IPS-18a (cell line): ENCODE results near the gene ZNF296.
"Not testable (repeated sequence)": the region's sequence is repeated elsewhere in the genome, so short reads cannot be mapped to it uniquely, and the experiment has no call there.

Experiments
- H3K27ac ChIP-seq: one replicate; pipeline ENCODE4 v1.5.1; 2013; ENCODE audit warnings: low read length
- H3K27me3 ChIP-seq: one replicate; pipeline ENCODE4 v1.6.1; 2013; ENCODE audit warnings: mild to moderate bottlenecking, low read length; ENCODE audit not compliant: control insufficient read depth, insufficient read depth
- H3K36me3 ChIP-seq: one replicate; pipeline ENCODE4 v1.6.1; 2013; ENCODE audit warnings: low read depth, low read length; ENCODE audit not compliant: control insufficient read depth
- H3K4me1 ChIP-seq: one replicate; pipeline ENCODE4 v1.6.1; 2013; ENCODE audit warnings: low read depth, low read length; ENCODE audit not compliant: control insufficient read depth
- H3K4me3 ChIP-seq: one replicate; pipeline ENCODE4 v1.5.1; 2013; ENCODE audit warnings: low read length
- H3K9ac ChIP-seq: one replicate; pipeline ENCODE4 v1.6.1; 2013; ENCODE audit warnings: mild to moderate bottlenecking, low read length, moderate library complexity
- H3K9me3 ChIP-seq: one replicate; pipeline ENCODE4 v1.6.1; 2013; ENCODE audit warnings: low read depth, low read length; ENCODE audit not compliant: control insufficient read depth

The ZNF296 gene

DNA sequence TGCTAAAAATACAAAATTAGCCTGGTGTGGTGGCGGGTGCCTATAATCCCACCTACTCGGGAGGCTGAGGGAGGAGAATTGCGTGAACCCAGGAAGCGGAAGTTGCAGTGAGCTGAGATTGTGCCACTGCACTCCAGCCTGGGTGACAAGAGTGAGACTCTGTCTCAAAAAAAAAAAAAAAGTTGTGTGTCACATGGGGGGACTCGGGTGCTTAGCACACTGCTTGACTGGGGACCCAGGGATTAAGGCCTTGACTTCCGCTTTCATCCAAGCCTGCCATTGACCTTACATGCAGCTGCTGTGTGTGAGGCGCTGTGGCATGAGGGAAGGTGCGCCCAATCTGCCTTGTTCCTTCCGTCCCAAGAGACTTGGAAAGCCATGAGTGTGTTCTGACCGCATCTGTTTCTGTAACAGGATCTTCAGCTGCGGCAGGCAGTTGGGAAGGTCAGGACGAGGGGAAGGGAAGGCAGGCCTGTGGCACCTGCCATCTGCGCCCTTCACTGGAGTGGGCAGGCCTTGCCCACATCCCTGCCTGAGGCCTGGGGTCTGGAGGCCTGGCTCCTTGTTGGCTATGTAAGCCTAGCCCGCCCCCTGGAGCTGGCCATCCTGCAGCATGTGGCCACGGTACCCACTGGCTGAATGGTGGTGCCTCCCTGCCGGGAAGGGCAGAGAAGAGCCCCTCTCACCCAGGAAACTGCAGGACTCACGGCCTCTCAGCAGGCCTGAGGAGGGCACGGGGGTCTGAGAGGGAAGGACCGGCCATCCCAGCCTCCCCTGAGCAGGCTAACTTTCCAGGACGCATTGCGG lies 39.7 kb upstream of the ZNF296 start:
- H3K4me1 ChIP-seq = no peaks in the 10 kb centered on the region
- H3K9me3 ChIP-seq = no peaks in the 10 kb centered on the region
- H3K36me3 ChIP-seq = no peaks in the 10 kb centered on the region
- no peak overlapping the region for H3K27ac ChIP-seq
- H3K4me3 ChIP-seq = no peak overlapping the region
- no peak overlapping the region for H3K9ac ChIP-seq
- H3K27me3 ChIP-seq = no peaks in the 10 kb centered on the region

DNA sequence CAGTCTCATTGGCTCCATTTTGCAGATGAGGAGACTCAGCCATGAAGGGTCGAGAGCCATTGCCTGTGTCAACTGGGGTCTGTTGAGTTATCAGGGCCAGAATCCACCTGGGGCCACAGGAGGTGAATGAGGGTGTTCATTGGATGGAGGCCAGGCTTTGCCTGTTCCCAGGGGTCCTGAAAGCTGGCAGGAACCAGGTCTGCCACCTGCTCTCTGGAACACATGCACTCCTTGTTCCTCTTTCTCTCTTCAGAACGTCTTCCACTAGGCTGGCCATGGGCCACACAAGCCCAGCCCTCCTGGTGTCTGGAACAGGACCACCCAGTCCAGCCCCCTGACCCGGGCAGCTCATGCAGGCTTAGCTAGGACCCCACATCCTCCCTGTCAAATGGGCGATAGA lies 37.8 kb upstream of the ZNF296 start:
- Histone ChIP-seq H3K36me3 (no peaks in the 10 kb centered on the region), H3K27me3 (no peaks in the 10 kb centered on the region), H3K4me3 (no peak overlapping the region), H3K4me1 (no peaks in the 10 kb centered on the region), H3K9me3 (no peaks in the 10 kb centered on the region), H3K9ac (no peak overlapping the region), H3K27ac (no peak overlapping the region)

DNA sequence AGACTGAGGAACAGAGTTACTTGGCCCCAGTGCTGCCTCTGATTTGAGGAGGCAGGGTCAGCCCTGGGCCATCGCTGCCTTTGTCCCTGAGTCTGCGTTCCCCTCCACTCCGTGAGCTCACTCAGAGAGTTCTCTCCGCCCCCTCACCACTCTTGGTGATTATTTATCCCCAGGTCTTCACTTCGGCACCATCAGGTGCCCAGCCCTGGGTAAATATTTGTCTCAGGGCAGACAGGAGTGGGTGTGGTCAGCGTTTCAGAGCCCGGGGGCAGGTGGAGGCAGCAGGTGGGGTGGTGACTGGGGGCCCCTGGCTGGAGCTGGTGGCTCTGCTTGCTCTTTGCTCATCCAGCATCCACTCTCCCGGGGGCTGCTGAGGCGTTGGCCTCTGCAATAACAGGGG lies 37.4 kb upstream of the ZNF296 start:
- H3K36me3 ChIP-seq = no peaks in the 10 kb centered on the region
- no peaks in the 10 kb centered on the region for H3K4me1 ChIP-seq
- H3K27ac ChIP-seq = no peak overlapping the region
- H3K9ac ChIP-seq = no peak overlapping the region
- H3K4me3 ChIP-seq = no peak overlapping the region
- H3K9me3 ChIP-seq = no peaks in the 10 kb centered on the region
- no peaks in the 10 kb centered on the region for H3K27me3 ChIP-seq

DNA sequence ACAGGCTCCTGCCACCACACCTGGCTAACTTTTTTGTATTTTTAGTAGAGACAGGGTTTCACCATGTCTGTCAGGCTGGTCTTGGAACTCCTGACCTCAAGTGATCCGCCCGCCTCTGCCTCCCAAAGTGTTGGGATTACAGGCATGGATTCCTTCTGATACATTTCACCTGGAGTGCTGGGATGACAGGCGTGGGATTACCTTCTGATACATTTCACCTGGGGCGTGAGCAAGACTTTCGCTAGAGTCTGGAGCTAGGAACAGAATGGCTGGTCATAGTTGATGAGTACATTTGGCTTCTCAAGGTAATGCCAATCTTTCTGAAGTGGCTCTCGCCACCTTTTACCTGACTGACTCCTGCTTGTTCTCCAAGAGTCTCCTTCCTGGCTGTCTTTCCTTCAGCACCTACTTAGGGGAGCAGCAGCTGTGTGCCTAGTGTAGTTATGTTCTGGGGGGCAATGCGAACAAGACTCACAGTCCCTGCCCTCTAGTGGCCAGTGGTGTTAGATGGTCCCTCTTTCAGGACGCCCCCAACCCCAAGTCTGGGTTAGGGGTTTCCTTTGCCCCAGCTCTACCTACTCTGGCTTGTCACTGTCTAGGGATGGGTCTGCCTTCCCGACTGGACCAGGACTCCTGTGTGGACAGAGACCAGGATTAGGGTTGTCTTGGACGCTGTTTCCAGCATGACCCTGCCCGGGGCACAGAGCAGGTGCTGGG lies 36.0 kb upstream of the ZNF296 start:
- Histone ChIP-seq H3K4me1 (no peaks in the 10 kb centered on the region), H3K27ac (no peak overlapping the region), H3K36me3 (no peaks in the 10 kb centered on the region), H3K9me3 (no peaks in the 10 kb centered on the region), H3K9ac (no peak overlapping the region), H3K4me3 (no peak overlapping the region), H3K27me3 (no peaks in the 10 kb centered on the region)

DNA sequence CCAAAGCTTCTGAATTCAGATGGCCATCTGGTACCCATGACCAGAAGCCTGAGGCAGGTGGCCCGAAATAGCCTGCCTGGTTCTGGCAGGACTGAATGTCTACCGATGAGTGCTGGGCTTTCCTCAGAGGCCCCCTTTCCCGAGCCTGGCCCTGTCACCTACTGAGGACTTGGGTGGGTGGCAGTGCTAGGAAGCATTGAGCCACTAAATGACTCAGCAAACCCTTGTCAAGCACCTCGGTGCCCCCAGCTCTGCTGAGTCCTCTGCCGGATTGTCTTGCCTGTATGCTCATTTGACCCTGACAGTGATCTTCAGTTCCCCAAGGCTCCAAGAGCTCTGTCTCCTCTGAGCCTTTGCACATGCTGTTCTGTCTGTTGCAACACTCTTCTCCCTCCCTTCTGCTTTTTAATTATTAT lies 34.6 kb upstream of the ZNF296 start:
- Histone ChIP-seq H3K9me3 (no peaks in the 10 kb centered on the region), H3K27me3 (no peaks in the 10 kb centered on the region), H3K36me3 (no peaks in the 10 kb centered on the region), H3K9ac (no peak overlapping the region), H3K4me3 (no peak overlapping the region), H3K4me1 (no peaks in the 10 kb centered on the region), H3K27ac (no peak overlapping the region)

DNA sequence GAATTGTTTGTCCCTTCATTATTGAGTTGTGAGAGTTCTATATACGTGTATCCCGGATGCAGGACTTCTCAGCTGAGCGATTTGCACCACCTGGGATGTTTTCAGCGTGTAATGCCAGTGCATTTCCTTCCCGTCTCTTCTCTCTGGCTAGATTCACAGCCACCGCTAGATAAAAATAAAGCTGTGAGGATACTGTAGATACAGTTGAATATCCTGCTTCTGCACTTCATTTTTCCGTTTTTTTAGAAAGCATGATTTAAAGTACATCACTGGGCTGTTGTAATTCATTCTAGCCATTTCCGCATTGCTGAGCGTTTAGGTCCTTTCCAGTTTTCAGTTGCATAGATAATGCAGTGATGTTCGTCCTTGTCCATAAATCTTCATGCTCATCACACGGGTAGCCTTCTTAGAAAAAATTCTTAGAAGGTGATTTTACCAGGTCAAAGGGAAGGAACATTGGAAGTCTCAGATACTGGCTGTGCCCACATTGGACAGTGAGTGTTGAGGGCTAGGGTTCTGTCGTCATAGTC lies 31.4 kb upstream of the ZNF296 start:
- Histone ChIP-seq H3K27me3 (no peaks in the 10 kb centered on the region), H3K27ac (no peak overlapping the region), H3K4me3 (no peak overlapping the region), H3K4me1 (peaks cover 2% of the 10 kb centered on the region), H3K9me3 (no peaks in the 10 kb centered on the region), H3K36me3 (no peaks in the 10 kb centered on the region), H3K9ac (no peak overlapping the region)

DNA sequence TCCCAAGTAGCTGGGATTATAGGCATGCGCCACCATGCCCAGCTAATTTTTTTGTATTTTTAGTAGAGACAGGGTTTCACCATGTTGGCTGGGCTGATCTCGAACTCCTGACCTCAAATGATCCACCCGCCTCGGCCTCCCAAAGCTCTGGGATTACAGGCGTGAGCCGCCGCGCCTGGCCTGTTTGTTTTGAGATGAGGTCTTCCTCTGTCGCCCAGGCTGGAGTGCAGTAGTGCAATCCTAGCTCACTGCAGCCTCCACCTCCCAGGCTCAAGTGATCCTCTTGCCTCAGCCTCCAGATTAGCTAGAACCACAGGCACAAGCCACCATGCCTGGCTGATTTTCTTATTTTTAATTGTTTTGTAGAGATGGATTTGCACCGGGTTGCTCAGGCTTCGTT lies 30.1 kb upstream of the ZNF296 start:
- H3K4me1 ChIP-seq = not testable (repeated sequence)

DNA sequence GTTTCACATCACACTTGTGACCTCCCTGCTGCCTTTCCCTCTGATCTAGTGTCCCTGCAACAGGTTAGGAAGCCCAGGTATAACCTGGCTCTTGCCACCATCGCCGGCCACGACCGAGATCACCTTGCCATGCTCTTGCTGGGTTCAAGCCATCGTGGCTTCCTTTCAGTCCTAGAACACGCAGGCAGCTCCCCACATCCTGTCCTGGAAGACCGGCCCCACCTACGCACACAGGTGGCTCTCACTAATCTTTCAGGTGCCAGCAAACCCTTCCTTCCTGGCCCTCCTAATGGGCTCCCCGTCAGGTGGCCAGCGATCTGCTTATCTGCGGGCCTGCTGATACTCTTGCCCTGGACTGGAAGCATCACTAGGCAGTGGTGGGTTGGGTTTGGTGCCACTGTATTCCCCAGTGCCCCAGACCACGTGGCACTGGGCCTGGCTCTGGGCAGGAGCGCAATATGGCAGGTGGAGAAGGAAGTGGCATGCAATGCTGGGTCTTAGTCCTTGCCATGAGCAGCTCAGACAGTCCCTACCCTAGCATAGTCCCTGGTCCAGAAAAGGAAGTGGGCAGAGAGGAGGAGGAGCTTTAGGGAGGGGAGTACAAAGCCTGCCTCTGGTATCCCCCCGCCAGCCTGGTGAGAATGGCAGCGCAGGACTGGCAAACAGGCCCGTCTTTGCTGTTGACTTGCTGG lies 28.5 kb upstream of the ZNF296 start:
- Histone ChIP-seq H3K27ac (no peak overlapping the region), H3K4me3 (no peak overlapping the region), H3K27me3 (no peaks in the 10 kb centered on the region)

More for the DNA sequence above, 30.1 kb upstream of the ZNF296 start:
- H3K9ac ChIP-seq, H3K27ac ChIP-seq, H3K4me3 ChIP-seq, H3K9me3 ChIP-seq, H3K27me3 ChIP-seq, H3K36me3 ChIP-seq: not testable (repeated sequence)

DNA sequence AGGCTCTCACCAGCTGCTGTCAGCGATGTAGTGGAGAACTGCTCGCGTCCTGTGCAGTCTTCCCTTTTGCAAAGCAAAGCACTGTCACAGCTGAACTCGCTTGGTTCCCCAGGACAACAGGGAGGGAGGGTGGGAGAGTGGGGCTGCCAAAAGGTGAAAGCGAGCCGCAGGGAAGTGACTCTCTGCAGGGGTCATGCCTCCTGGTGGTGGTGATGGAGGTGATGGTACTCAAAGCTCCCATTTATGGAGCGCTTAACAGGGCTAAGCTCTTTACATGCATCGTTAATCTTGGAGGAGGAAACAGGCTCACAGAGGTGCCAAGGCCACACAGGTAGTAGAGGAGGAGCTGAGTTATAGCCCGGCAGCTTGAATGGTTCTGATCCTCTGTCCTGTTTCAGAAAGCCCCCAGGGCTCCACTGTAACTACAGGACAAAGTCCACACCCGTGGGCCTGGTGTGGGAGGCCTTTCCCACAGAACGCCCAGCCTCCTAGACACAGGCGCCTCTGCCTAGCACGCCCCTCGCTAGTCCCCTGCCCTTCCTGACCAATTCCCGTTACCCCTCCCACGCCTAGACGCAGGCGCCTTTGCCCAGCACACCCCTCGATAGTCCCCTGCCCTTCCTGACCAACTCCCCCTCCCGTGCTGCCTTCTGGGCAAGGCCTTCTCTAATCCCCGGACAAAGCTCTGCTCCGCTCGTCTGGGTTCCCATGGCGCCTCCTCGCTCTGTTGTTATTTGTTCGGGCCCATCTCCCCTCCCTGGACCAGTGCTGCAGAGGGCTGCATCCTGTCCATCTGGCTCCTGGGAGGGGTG lies 27.4 kb upstream of the ZNF296 start:
- no peaks in the 10 kb centered on the region for H3K9me3 ChIP-seq
- H3K4me1 ChIP-seq = peaks cover 5% of the 10 kb centered on the region
- no peaks in the 10 kb centered on the region for H3K36me3 ChIP-seq
- no peak overlapping the region for H3K27ac ChIP-seq
- H3K27me3 ChIP-seq = no peaks in the 10 kb centered on the region
- no peak overlapping the region for H3K4me3 ChIP-seq
- no peak overlapping the region for H3K9ac ChIP-seq

More for the DNA sequence above, 28.5 kb upstream of the ZNF296 start:
- Histone ChIP-seq H3K36me3 (no peaks in the 10 kb centered on the region), H3K4me1 (peaks cover 5% of the 10 kb centered on the region), H3K9me3 (no peaks in the 10 kb centered on the region), H3K9ac (no peak overlapping the region)

DNA sequence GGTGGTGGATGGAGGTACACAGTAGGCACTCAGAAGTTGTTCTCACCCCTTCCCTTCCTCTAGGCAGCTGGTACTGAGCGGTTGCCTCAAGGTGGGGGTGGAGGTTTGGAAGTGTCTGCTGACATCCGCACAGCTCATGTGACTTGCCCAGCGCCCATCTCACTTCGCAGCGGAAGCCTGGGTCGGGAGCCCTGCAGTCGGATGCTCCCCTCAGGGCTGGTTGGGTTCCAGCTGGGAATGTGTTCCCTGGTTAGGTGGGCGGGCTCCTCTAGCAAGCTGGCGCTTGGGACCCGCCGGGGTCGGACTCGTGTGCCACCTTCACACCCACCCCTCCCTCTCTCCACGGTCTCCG lies 26.9 kb upstream of the ZNF296 start:
- no peaks in the 10 kb centered on the region for H3K9me3 ChIP-seq
- no peak overlapping the region for H3K9ac ChIP-seq
- H3K4me3 ChIP-seq = no peak overlapping the region
- no peaks in the 10 kb centered on the region for H3K27me3 ChIP-seq
- no peak overlapping the region for H3K27ac ChIP-seq
- peaks cover 9% of the 10 kb centered on the region for H3K4me1 ChIP-seq
- H3K36me3 ChIP-seq = no peaks in the 10 kb centered on the region

DNA sequence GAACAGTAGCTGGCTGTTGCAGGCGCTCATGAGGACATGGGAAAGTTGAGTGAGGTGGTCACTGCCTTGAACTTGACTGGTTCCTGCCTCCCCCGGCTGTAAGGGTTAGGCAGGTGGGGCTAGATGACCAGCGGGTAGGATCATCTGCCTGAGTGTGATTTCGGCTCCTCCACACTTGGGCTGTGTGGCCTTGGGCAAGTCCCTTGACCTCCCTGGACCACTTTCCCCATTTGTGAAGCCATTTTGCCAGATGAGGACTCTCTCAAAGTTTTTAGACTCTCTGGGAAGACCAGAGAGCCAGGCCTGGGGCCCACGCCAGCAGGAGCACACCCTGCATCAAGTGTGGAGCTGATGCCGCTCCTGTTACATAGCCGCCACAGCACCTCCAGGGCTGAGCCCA lies 26.2 kb upstream of the ZNF296 start:
- no peak overlapping the region for H3K9ac ChIP-seq
- no peaks in the 10 kb centered on the region for H3K36me3 ChIP-seq
- peaks cover 9% of the 10 kb centered on the region for H3K4me1 ChIP-seq
- H3K9me3 ChIP-seq = no peaks in the 10 kb centered on the region
- no peaks in the 10 kb centered on the region for H3K27me3 ChIP-seq
- no peak overlapping the region for H3K27ac ChIP-seq
- no peak overlapping the region for H3K4me3 ChIP-seq
